Activated CD8-positive, alpha-beta memory T cell treated with anti-CD3 and anti-CD28 coated beads for 36 hours (primary cell): ENCODE measurements around the gene TGFBR1. TPM values are rescaled to one million over a fixed set of nuclear protein-coding genes. Genes with fewer than 3 reads are reported as not detected.
"Not testable (repeated sequence)": the region's sequence is repeated elsewhere in the genome, so short reads cannot be mapped to it uniquely, and the experiment has no call there.

Source experiments
- CTCF ChIA-PET: fragments of 350-600 bp; sonication (Branson Sonifier 250); formaldehyde crosslinking; loops from one replicate; lab custom pipeline; 2021; ENCODE audit warnings: antibody characterized with exemption; lab: Charles Lee
- POLR2A ChIA-PET: fragments of 350-600 bp; sonication (Branson Sonifier 250); formaldehyde crosslinking; loops from one replicate; lab custom pipeline; 2021; ENCODE audit warnings: antibody characterized with exemption; lab: Charles Lee
- total RNA-seq, 2 experiments: library from RNA; stranded (reverse); gene quantifications; one replicate each; pipeline ENCODE4 v1.2.3, GENCODE V29; 2021

TGFBR1 gene
- total RNA-seq, 2 experiments from 2014 or later: 39.7 to 41.7 TPM

GRCh38 chr9:99190597-99191283 lies 85.8 kb downstream of the TGFBR1 start:
- CTCF ChIA-PET: no interaction called here
- POLR2A ChIA-PET: no interaction called here

DNA sequence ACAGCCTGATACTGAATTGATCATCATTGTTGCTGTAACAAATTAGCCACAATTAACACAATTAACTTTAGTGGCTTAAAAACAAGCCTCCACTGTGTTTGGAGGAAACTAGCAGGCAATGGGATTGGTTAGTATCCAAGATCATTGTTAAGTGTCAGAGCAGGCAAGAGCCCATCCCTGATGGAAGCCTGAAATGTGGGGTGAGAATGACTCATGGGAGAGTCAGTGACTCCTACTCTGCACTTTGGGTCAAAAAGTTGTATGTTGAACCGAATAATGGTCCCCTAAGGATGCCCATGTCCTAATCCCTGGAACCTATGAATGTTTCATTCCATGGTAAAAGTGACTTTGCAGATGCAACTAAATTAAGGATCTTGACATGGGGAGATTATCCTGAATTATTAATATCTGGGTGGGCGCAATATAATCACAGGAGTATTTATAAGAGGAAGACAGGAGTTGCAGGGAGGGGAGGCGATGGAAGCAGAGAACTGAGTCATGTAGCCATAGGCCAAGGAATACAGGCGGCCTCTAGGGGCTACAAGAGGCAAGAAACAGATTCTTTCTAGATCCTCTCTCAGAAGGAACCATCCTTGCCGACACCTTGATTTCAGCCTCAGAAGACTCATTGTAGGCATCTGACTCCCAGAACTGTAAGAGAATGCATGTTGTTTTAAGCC lies 88.0 kb downstream of the TGFBR1 start:
- CTCF ChIA-PET: no interaction called here
- POLR2A ChIA-PET: no interaction called here

DNA sequence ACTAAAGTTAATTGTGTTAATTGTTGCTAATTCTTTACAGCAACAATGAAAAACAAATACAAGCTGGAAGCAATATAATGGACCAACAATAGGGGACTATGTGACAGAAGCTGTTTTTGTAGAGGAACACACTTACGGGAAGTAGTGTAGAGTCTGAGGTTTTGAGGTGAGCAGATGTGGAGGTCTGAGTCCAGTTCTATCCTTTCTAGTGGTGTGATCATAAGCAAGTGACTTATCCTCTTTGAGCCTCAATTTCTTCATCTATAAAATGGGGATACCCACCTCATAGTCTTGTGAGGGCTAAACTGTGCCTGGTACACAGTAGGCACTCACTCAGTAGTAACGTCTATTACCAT lies 88.5 kb downstream of the TGFBR1 start:
- ChIA-PET CTCF (interaction anchor here (1.1 kb wide), 1 partner anchor 9 kb away, joined by 5 read pairs; no protein-coding TSS in a partner anchor), POLR2A (no interaction called here)

DNA sequence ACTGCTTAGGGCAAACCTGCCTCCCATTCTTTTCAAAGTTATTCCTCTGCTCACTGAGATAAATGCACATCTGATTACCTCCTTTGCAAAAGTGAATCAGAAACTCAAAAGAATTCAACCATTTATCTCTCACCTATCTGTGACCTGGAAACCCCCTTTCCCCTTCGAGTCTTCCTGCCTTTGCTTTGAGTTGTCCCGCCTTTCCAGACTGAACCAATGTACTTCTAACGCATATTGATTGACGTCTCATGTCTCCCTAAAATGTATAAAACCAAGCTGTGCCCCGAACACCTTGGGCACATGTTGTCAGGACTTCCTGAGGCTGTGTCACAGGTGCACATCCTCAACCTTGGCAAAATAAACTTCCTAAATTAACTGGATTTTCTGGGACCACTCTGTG lies 91.6 kb downstream of the TGFBR1 start:
- CTCF ChIA-PET: interaction anchor here (3.6 kb wide), 1 partner anchor 12 kb away, joined by 15 read pairs; no protein-coding TSS in a partner anchor

DNA sequence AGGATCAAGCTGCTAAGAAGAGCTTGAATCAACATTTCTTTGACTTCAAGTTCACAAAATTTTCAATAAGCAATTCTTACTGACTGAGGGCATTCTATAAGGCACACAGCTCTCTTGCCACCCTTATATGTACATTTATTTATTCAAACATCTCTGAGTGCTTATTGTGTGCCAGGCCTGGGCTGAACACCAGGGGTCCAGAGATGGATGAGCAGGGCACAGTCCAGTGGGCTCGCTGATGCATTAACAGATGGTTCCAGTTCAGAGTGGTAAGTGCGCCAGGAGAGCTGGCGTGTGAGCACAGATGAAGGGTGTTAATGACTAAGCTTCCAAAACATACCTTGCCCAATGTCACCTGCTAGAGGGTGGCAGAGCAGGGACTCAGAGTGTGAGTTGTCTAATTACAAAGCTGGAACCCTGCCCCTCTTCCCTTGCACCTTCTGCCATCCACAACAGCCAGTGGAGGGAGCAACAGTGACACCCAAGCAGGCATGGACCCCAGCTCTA lies 92.3 kb downstream of the TGFBR1 start:
- ChIA-PET CTCF (interaction anchor here (3.6 kb wide), 1 partner anchor 12 kb away, joined by 15 read pairs; no protein-coding TSS in a partner anchor), POLR2A (no interaction called here)

More for the DNA sequence above, 91.6 kb downstream of the TGFBR1 start:
- POLR2A ChIA-PET: not testable (repeated sequence)

- CTCF ChIA-PET: interaction anchor here (3.6 kb wide), 1 partner anchor 13 kb away, joined by 15 read pairs; no protein-coding TSS in a partner anchor
- POLR2A ChIA-PET: no interaction called here
Observed at GRCh38 chr9:99197987-99198386, 93.1 kb downstream of the TGFBR1 start.

DNA sequence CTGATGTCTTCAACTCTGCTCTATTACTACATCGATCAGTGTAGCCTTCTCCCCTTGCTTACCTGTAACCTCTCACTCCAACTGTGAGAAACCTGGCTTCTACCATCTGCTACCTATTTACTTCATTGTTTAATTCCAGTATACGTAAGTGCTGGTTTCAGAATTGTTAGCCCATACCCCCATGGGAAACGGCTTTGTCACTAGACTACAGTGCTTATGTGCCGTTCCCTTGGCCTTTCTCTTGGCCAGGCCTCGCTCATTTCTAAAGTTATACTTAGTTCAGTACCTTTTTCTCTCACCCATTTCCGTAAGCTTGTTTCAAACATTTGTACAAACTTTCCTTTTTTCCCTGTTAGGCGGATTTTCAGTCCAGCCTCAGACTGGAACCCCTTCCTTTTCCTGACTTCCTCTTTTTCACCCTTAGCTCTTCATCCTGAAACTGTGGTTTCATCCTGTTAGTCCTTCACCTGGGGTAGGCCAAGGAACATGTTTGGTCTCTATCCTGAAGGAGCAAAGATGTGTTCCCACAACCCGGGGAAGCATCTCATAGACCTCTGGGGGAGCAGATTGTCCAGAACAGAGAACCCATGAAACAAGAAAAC lies 95.1 kb downstream of the TGFBR1 start:
- CTCF ChIA-PET: no interaction called here
- POLR2A ChIA-PET: no interaction called here

- CTCF ChIA-PET: no interaction called here
- POLR2A ChIA-PET: no interaction called here
Observed at GRCh38 chr9:99201603-99202002, 96.7 kb downstream of the TGFBR1 start.

Other genes starting within 250 kb of the TGFBR1 start
- under 1 TPM; 0.02 to 0.04 TPM for gene COL15A1, start 161.2 kb upstream of the TGFBR1 start, total RNA-seq
- gene ALG2, start 116.8 kb downstream of the TGFBR1 start, total RNA-seq: 10 to 100 TPM; 29.0 to 29.3 TPM
- gene SEC61B, start 117.2 kb downstream of the TGFBR1 start, total RNA-seq: 100 to 1,000 TPM; 186 to 199 TPM